Measurements from ENCODE around the gene OPCML. TPM values are rescaled to one million over a fixed set of nuclear protein-coding genes. Genes with fewer than 3 reads are reported as not detected.
A peak's percentile ranks its signal among the peaks of the same experiment; 100 is the strongest.

Gene OPCML
- total and polyA plus RNA-seq, 9 donors, result 0.59 to 3.5 (median 1.5) TPM

DNA sequence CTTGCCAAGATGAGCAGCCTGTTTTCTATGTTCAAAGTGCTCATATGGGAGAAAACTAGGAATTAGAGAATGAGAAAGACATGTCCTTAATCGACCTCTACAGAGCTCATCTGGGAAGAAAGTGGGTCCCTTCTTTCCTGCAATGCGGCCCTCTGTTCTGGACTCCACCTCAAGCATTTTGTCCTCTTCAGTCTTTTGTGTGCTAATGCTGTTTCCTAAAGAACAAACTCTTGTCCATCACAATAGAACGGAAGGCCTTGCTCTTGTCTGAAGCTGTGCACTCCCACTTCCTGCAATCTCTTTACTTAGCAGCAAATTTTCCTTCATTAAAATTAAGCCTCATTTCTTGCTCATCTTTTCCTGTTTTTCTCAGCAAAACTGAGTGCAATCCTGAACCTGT is 206.6 kb downstream of the OPCML start:
- H3K27ac ChIP-seq (ENCODE audit: low read length), result no peak overlapping the region
- H3K4me1 ChIP-seq (ENCODE audit: control insufficient read depth, insufficient read depth, low read length), result no peaks in the 10 kb centered on the region
- H3K27me3 ChIP-seq (ENCODE audit: control insufficient read depth, insufficient read depth, low read length), result no peaks in the 10 kb centered on the region
- 56% methylated on average over 2 of the region's 3 CpGs for WGBS (ENCODE audit: insufficient coverage)
- H3K4me3 ChIP-seq (ENCODE audit: low read length), result no peak overlapping the region
- H3K9me3 ChIP-seq (replicated peaks; ENCODE audit: control insufficient read depth, low read depth, low read length), result no peaks in the 10 kb centered on the region
- DNase-seq, result no peak
- no peaks in the 10 kb centered on the region for H3K36me3 ChIP-seq (ENCODE audit: control insufficient read depth, insufficient read depth, low read length)

DNA sequence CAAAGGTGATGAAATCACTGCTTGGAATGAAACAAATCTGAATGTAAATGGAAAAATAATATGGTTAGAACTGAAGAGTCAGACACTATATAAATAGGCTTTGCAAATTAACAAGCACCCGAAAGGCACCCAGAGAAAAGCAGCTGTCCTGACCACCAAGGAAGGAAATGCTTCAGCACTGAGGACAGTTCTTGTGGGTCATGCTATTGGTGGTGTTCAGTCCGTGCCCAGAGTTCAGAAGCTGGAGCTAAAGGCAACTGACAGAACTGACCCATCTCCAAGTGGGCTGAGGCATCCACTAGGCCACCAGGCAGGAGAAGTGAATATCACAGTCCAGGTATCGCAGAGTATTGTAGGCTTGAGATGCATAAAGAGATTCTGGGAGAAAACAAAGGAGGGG is 208.9 kb downstream of the OPCML start:
- no peaks in the 10 kb centered on the region for H3K36me3 ChIP-seq (ENCODE audit: control insufficient read depth, insufficient read depth, low read length)
- no peaks in the 10 kb centered on the region for H3K4me1 ChIP-seq (ENCODE audit: control insufficient read depth, insufficient read depth, low read length)
- H3K9me3 ChIP-seq (replicated peaks; ENCODE audit: control insufficient read depth, low read depth, low read length), result no peaks in the 10 kb centered on the region
- no peak overlapping the region for H3K4me3 ChIP-seq (ENCODE audit: low read length)
- DNase-seq, result peak; percentile 6
- H3K27ac ChIP-seq (ENCODE audit: low read length), result no peak overlapping the region
- 0% methylated on average over 1 of the region's 3 CpGs for WGBS (ENCODE audit: insufficient coverage)
- H3K27me3 ChIP-seq (ENCODE audit: control insufficient read depth, insufficient read depth, low read length), result no peaks in the 10 kb centered on the region

- H3K9me3 ChIP-seq (replicated peaks; ENCODE audit: control insufficient read depth, low read depth, low read length), result no peaks in the 10 kb centered on the region
- H3K4me3 ChIP-seq (ENCODE audit: low read length), result no peak overlapping the region
- WGBS (ENCODE audit: insufficient coverage), result 39% methylated on average over 5 of the region's 5 CpGs
- no peak for DNase-seq
- H3K4me1 ChIP-seq (ENCODE audit: control insufficient read depth, insufficient read depth, low read length), result no peaks in the 10 kb centered on the region
- H3K36me3 ChIP-seq (ENCODE audit: control insufficient read depth, insufficient read depth, low read length), result no peaks in the 10 kb centered on the region
- no peaks in the 10 kb centered on the region for H3K27me3 ChIP-seq (ENCODE audit: control insufficient read depth, insufficient read depth, low read length)
- H3K27ac ChIP-seq (ENCODE audit: low read length), result no peak overlapping the region
Observed at GRCh38 chr11:133318221-133318620, 214.1 kb downstream of the OPCML start.

DNA sequence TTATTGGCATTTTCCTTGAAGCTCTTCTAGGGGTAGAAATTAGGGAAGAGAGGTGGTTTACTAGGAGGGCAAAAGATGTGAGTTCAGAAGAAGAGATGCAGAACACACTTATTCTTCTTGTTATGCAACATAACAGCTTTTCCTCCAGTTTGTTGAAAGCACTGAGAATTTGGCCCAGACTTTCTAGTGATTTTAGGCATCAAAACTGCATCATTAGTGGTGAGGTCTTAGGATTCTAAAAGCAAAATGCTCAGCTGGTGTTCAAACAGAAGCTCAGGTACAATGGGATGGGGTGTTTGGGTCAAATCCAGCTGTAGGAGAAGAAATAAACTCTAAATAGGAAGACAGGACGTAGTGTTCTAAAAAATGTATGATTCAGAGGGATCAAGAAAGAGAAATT is 221.1 kb downstream of the OPCML start:
- Histone ChIP-seq H3K4me3 (ENCODE audit: low read length) (no peak overlapping the region), H3K36me3 (ENCODE audit: control insufficient read depth, insufficient read depth, low read length) (no peaks in the 10 kb centered on the region), H3K27ac (ENCODE audit: low read length) (no peak overlapping the region), H3K9me3 (replicated peaks; ENCODE audit: control insufficient read depth, low read depth, low read length) (no peaks in the 10 kb centered on the region), H3K27me3 (ENCODE audit: control insufficient read depth, insufficient read depth, low read length) (peaks cover 2% of the 10 kb centered on the region), H3K4me1 (ENCODE audit: control insufficient read depth, insufficient read depth, low read length) (no peaks in the 10 kb centered on the region)
- WGBS (ENCODE audit: insufficient coverage), result 67% methylated on average over 1 of the region's 1 CpG
- no peak for DNase-seq

DNA sequence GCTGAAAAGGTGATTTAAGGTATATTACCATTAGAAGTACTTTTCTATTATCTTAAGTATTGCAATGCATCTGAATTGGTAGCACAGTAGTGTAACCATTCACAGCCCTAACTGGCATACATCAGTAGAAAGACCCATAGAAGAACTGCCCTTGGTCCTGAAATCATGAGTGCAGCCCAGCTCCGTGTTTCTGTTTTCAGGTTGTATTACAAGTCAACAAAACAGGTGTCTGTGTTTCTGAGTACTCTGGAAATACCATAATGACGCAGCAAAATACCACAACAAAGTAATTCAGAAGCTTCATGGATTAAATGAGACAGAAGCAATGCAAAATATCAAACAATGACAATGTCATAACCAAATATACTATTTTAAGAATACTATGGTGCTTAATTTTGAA is 226.3 kb downstream of the OPCML start:
- no CpG with 5 or more reads among the region's 2 CpGs for WGBS (ENCODE audit: insufficient coverage)
- H3K4me1 ChIP-seq (ENCODE audit: control insufficient read depth, insufficient read depth, low read length), result no peaks in the 10 kb centered on the region
- no peak overlapping the region for H3K27ac ChIP-seq (ENCODE audit: low read length)
- no peaks in the 10 kb centered on the region for H3K36me3 ChIP-seq (ENCODE audit: control insufficient read depth, insufficient read depth, low read length)
- no peaks in the 10 kb centered on the region for H3K27me3 ChIP-seq (ENCODE audit: control insufficient read depth, insufficient read depth, low read length)
- no peak overlapping the region for H3K4me3 ChIP-seq (ENCODE audit: low read length)
- no peaks in the 10 kb centered on the region for H3K9me3 ChIP-seq (replicated peaks; ENCODE audit: control insufficient read depth, low read depth, low read length)
- peak; percentile 3 for DNase-seq

- no CpG with 5 or more reads among the region's 5 CpGs for WGBS (ENCODE audit: insufficient coverage)
- no peaks in the 10 kb centered on the region for H3K4me1 ChIP-seq (ENCODE audit: control insufficient read depth, insufficient read depth, low read length)
- no peak overlapping the region for H3K27ac ChIP-seq (ENCODE audit: low read length)
- no peak overlapping the region for H3K4me3 ChIP-seq (ENCODE audit: low read length)
- H3K27me3 ChIP-seq (ENCODE audit: control insufficient read depth, insufficient read depth, low read length), result no peaks in the 10 kb centered on the region
- no peaks in the 10 kb centered on the region for H3K36me3 ChIP-seq (ENCODE audit: control insufficient read depth, insufficient read depth, low read length)
- H3K9me3 ChIP-seq (replicated peaks; ENCODE audit: control insufficient read depth, low read depth, low read length), result no peaks in the 10 kb centered on the region
- DNase-seq, result no peak
Observed at GRCh38 chr11:133305208-133305956, 226.9 kb downstream of the OPCML start.

GRCh38 chr11:133303262-133303661 is 229.0 kb downstream of the OPCML start:
- H3K27me3 ChIP-seq (ENCODE audit: control insufficient read depth, insufficient read depth, low read length), result no peaks in the 10 kb centered on the region
- no peaks in the 10 kb centered on the region for H3K4me1 ChIP-seq (ENCODE audit: control insufficient read depth, insufficient read depth, low read length)
- no CpG with 5 or more reads among the region's 5 CpGs for WGBS (ENCODE audit: insufficient coverage)

DNA sequence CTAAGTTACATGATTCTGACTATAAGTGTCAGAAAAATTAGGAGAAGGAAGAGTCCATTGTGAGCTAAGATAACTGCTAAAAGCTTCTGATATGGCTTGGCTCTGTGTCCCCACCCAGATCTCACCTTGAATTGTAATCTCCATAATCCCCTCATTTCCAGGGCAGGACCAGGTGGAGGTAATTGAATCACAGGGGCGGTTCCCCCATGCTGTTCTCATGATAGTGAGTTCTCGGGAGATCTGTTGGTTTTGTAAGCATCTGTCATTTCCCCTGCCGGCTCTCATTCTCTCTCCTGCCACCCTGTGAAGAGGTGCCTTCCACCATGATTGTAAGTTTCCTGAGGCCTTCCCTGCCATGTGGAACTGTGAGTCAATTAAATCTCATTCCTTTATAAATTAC is 230.2 kb downstream of the OPCML start:
- H3K4me1 ChIP-seq (ENCODE audit: control insufficient read depth, insufficient read depth, low read length), result no peaks in the 10 kb centered on the region
- H3K9me3 ChIP-seq (replicated peaks; ENCODE audit: control insufficient read depth, low read depth, low read length), result no peaks in the 10 kb centered on the region
- no peak overlapping the region for H3K27ac ChIP-seq (ENCODE audit: low read length)
- H3K36me3 ChIP-seq (ENCODE audit: control insufficient read depth, insufficient read depth, low read length), result no peaks in the 10 kb centered on the region
- no peaks in the 10 kb centered on the region for H3K27me3 ChIP-seq (ENCODE audit: control insufficient read depth, insufficient read depth, low read length)
- no peak for DNase-seq
- no CpG with 5 or more reads among the region's 3 CpGs for WGBS (ENCODE audit: insufficient coverage)
- H3K4me3 ChIP-seq (ENCODE audit: low read length), result no peak overlapping the region

More at GRCh38 chr11:133303262-133303661, 229.0 kb downstream of the OPCML start:
- Histone ChIP-seq H3K27ac (ENCODE audit: low read length) (no peak overlapping the region), H3K4me3 (ENCODE audit: low read length) (no peak overlapping the region), H3K9me3 (replicated peaks; ENCODE audit: control insufficient read depth, low read depth, low read length) (no peaks in the 10 kb centered on the region), H3K36me3 (ENCODE audit: control insufficient read depth, insufficient read depth, low read length) (no peaks in the 10 kb centered on the region)
- no peak for DNase-seq

DNA sequence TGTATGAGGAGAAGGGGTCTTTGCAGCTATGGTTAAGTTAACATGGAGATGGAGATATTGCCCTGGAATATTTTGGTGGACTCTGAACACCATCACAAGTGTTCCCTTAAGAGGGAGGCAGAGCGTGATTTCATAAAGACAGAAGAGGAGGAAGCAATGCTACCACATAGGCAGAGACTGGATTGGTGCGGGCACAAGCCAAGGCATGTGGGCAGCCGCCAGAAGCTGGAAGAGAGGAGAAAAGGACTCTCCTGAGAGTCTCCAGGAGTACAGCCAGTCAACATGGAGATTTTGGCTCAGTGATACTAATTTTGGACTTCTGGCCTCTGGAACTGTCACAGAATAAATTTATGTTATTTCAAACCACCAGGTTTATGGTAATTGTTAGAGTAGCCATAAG is 231.6 kb downstream of the OPCML start:
- H3K27ac ChIP-seq (ENCODE audit: low read length), result no peak overlapping the region
- DNase-seq, result no peak
- 80% methylated on average over 3 of the region's 3 CpGs for WGBS (ENCODE audit: insufficient coverage)

GRCh38 chr11:133291780-133292179 is 240.5 kb downstream of the OPCML start:
- Histone ChIP-seq H3K4me3 (ENCODE audit: low read length) (no peak overlapping the region), H3K27ac (ENCODE audit: low read length) (no peak overlapping the region), H3K4me1 (ENCODE audit: control insufficient read depth, insufficient read depth, low read length) (no peaks in the 10 kb centered on the region), H3K36me3 (ENCODE audit: control insufficient read depth, insufficient read depth, low read length) (no peaks in the 10 kb centered on the region), H3K9me3 (replicated peaks; ENCODE audit: control insufficient read depth, low read depth, low read length) (no peaks in the 10 kb centered on the region), H3K27me3 (ENCODE audit: control insufficient read depth, insufficient read depth, low read length) (no peaks in the 10 kb centered on the region)
- 83% methylated on average over 1 of the region's 7 CpGs for WGBS (ENCODE audit: insufficient coverage)
- DNase-seq, result no peak

More for the DNA sequence above, 231.6 kb downstream of the OPCML start:
- Histone ChIP-seq H3K9me3 (replicated peaks; ENCODE audit: control insufficient read depth, low read depth, low read length) (no peaks in the 10 kb centered on the region), H3K36me3 (ENCODE audit: control insufficient read depth, insufficient read depth, low read length) (no peaks in the 10 kb centered on the region), H3K4me1 (ENCODE audit: control insufficient read depth, insufficient read depth, low read length) (no peaks in the 10 kb centered on the region), H3K4me3 (ENCODE audit: low read length) (no peak overlapping the region), H3K27me3 (ENCODE audit: control insufficient read depth, insufficient read depth, low read length) (no peaks in the 10 kb centered on the region)

- H3K9me3 ChIP-seq (replicated peaks; ENCODE audit: control insufficient read depth, low read depth, low read length), result no peaks in the 10 kb centered on the region
- H3K27ac ChIP-seq (ENCODE audit: low read length), result no peak overlapping the region
- no peaks in the 10 kb centered on the region for H3K36me3 ChIP-seq (ENCODE audit: control insufficient read depth, insufficient read depth, low read length)
- DNase-seq, result no peak
- 81% methylated on average over 5 of the region's 6 CpGs for WGBS (ENCODE audit: insufficient coverage)
- no peaks in the 10 kb centered on the region for H3K27me3 ChIP-seq (ENCODE audit: control insufficient read depth, insufficient read depth, low read length)
- H3K4me1 ChIP-seq (ENCODE audit: control insufficient read depth, insufficient read depth, low read length), result no peaks in the 10 kb centered on the region
- no peak overlapping the region for H3K4me3 ChIP-seq (ENCODE audit: low read length)
Observed at GRCh38 chr11:133285359-133285758, 246.9 kb downstream of the OPCML start.

Data from muscle of leg (tissue), 11 donors.